Stimulated activated CD8-positive, alpha-beta memory T cell treated with anti-CD3 and anti-CD28 coated beads, Interleukin-4, amount 100 ng/mL, for 48 hours (primary cell): ENCODE measurements around the gene TXK.

ENCODE experiments used
- DNase-seq: peaks from one replicate; pipeline ENCODE4 v3.0.0-alpha.2; 2020

Gene TXK

DNA sequence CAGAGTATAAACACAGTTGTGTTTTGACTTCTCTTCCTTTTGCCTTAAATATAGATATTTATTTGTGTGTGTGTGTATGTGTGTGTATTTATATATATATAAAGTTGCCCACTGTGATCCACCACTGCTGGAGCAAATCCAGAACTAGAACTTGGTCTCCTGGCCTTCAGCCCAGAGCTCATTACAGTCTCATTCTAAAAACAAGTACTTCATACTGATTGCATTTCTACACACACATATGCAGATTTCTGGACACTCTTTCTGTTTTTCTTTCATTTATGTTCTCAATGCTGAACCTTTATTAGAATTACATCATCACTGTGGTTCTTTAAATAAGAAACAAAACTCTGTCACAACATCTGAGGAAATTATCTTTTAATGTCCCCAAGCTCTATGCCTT, 381 bp downstream of the TXK start:
- no peak for DNase-seq

DNA sequence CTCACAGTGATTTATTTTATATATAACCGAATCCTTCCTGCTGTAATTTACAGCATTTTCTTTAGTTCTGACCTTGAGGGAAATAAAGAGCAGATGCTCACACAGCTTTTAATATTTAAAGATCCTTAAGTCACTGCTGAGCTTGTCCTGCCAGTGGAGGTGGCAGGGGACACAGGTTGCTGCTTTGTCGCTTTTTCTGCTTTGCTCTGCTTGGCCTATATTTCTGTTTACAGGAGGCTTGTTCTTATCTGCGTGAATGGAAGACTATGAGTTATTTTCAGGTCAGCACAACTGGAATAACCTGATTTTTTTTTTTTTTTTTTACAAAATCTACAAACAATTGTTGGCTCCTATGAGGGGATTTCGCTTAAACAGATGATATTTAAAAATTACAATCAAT, 2.3 kb downstream of the TXK start:
- DNase-seq: no peak

DNA sequence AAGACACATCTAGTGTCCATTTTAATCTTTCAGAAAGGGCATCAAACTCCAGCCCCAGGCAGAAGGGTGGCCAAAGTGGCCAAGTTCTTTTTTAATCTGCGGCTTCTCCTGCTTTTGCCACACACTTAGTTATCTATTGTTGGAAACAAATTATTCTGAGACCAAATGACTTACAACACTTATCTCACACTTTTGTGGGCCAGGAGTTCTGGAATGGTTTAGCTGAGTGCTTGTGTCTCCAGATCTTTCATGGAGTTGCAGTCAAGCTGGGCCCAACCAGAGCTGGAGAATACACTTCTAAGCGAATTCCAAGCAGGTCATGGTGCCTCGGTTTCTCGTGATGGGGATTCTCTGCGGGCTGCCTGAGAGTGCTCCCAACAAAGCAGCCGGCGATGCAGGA, 4.0 kb downstream of the TXK start:
- DNase-seq: no peak

DNA sequence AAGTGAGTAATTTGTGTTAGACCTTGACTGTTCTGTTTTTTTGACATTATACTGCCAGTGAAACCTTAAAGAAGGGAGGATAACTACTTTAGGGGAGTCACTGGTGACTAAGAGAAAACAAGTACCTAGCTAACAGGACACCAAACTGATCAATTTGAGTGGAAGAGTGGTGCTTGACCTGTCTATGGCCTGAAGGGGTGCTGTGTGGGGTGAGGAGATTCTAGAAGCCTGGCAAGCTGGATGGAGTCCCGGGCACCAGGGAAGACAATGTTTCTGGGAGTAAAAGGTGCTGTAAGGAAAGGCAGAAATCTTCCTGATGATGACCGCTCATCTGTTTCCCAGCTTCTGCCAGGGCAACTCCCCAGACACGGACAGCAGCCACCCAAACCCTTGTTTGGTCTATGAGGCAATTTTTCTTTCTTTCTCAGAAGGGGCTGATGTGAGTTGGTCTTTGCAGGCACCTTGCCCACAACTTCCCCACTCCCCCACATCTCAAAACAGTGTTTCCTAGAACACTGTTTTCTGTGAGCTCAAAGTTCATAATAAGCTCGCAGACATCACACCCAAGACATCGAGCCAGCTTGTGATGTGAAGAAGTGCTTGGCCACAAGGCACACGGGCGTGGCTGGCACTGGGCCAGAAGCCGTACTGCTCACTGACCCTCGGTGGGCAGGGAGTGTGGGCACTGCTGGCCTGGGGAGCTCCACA, 4.6 kb downstream of the TXK start:
- DNase-seq: peak; percentile 63

DNA sequence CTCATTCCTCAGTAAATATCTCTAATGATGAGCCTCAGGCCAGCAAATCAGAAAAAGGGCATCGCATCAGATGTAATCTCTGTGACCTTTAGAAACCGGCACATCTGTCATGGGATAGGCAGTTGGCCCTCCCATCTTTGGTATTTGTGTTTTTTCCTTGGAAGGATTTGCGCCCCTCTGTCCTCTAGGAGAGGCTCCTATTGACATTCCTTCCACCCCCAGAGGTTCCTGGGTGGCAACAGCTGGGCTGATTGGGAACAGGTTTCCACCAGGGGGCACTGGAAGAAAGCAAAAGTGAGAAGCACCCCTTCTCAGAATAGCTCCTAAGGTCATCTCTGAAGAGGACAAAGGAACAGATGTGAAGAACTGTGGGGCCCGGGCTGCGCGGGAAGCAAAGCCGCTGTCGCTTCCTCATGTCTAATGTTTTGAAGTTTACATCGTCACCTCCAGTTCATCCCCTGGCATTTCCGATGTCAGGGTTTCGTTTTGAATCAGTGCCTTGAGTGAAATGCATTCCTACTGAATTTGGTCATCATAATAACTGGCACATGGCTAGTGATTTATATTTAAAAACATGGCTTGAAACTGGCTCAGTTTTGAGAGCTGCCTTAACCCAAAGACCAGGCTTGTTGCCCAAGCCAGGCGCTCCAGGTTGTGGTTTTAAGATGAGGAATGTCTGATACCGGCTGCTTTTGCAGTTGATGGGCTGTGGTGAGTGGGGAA, 6.2 kb downstream of the TXK start:
- peak; percentile 83 for DNase-seq

DNA sequence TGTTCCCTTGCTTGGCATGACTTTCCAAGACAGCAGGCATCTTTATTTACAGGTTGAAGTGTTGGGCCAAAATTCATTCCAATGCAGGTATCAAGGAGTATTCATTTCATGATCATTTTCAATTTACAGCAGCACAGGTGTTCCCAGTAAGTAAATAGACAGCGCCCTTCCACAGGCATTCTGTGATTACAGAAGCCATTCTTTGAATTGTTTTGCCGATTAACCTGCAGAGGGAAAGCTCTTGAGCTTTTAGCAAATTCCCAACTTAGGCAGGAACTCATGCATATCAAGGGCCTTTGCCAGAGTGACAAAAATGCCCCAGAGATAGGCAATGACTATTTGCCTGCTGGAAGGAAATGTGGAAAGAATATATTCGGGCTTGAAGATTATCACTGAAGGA, 6.8 kb downstream of the TXK start:
- DNase-seq: no peak

DNA sequence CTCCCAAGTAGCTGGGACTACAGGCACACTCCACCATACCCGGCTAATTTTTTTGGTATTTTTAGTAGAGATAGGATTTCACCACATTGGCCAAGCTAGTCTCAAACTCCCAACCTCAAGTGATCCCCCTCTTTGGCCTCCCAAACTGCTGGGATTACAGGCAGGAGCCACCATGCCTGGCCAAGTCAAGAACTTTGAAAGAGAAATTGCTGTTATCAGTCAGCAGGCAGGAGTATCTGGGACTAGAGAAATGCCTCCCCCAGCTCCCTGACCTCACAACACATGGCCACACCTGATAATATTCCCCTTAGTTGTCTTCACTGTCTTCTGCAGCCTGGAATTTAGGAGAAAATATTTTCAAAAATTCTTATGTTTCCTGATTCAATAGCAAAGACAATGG, 7.4 kb downstream of the TXK start:
- no peak for DNase-seq

DNA sequence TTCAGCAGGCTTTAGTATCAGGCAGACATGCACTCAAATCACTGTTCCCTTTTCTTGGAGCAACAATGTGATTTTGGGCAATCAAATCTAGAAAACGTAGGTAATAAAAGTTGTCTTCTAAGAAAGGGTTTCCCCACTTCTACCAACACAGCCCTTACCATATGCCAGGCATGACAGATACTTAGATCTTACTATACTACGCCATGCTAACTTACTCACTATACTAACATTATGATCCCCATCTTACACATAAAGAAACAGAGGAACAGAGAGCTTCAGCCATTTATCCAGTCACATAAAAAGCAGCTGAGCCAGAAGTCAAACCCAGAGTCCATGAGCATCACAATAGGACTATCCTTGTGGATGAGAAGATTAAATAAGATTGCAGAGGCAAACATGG, 9.2 kb downstream of the TXK start:
- DNase-seq: no peak

DNA sequence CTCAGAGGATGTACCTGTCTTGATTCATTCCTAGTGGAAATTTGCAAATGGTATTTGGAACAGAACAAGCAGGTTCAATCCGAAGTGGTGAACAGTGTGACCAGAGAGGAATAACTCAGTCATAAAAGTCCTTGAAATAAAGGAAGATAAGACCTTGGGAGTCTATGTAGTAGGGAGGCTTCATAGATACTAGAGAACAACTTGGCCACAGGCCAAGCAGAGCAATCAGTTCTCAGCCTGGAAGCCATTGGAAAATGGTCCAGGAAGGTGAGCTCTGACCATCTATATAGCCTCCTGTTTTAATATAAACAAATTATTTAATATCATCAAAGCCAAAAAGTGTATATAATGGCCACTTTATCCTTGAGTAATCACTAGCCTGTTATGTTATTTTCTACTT, 11.3 kb downstream of the TXK start:
- DNase-seq: no peak

DNA sequence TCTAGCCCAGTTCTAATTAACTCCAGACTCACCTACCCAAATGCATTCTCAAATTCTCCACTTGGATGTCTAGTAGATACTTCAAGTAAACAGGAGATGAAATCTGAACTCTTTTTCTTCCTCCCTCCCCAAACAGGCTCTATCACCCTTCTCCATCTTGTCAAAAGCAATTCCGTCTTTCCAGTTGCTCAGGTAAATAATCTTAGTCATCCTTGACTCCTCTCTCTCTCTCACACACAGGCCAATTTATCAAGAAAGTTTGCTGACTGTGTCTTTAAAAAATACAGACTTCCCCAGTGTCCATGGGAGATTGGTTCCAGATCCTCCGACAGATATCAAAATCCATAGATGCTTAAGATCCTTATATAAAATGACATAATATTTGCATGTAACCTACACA, 12.9 kb downstream of the TXK start:
- DNase-seq: no peak

DNA sequence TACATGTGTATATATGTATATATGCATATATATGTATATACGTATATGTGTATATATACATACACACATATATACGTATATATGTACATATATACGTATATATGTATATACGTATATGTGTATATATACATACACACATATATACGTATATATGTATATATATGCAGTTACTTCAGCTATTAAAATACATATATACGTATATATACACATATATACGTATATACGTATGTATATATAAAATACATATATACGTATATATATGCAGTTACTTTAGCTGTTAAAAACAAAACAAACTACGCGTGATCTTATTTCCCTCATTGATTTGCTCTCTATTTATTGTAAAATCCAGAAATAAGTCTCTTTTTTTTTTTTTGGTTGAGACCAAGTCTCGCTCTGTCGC, 13.9 kb downstream of the TXK start:
- no peak for DNase-seq

DNA sequence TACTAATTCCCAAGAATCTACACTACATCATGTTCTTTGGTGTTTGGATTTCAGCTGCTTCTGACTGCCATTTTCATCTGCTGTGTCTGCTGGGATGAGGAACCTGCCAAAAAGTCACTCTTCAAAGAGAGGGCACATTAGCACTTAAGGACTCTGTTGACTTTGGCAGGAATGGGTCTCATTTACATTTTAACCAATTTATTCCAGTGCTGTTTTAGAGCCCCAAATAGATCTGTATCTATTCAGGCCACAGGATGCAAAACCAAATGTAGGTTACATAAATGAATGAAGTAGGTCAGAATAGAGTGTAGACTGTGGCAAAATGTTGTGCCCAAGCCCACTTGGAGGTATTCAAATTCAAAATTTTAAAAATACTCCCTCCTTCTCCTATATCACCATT, 14.4 kb downstream of the TXK start:
- DNase-seq: no peak

DNA sequence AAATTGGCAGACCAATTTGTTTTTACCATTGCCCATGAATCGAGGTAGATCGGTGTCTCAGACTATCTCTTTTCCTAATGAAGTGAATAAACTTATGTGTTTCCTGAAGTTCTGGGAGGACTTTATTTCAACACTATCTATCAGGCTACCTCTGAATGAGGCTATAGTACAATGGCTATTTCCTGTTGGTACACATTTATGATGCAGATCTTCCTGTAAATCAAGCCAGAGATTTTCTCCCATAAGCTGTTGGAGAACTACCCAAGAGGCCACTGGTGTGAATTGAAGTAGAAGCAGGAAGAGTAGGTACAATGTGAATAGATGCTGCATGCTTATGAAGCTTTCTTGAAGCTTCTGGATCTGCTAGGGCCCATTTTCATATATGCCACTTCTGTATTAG, 16.0 kb downstream of the TXK start:
- no peak for DNase-seq

DNA sequence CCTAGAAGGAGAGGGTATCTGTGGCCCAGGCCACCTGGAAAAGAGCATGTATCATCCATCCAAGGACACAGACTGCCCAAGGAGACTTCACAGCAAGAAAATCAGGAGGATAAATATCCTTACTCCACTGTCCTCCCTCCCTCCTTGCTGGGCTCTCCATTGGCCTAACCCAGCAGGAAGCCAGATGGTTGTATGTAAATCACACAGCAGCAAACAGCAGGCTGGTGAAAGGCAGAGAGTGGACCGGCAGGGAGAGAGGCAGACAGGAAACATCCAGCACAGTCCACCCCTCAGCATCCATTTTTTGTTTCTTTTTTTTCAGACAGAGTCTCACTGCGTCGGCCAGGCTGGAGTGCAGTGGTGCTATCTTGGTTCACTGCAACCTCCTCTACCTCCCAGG, 17.5 kb downstream of the TXK start:
- no peak for DNase-seq

DNA sequence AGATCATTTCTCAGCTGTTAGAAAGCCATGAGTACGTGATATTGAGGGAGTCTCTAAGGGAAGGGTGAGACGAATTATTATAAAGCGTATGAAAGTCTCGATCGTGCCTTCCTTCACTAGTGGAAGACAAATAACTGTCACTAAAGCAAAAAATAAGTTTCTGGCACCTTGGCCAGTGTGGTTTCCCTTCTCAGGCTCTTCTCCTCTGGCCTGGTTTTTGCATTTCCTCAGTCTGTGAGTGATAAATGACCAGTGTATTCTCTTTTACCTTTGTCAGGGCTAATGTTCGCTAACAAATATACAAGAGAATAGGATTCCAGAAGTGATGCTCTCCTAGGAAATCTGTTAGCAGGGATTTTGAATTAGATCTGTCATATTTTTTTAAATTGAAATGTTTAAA, 19.6 kb downstream of the TXK start:
- DNase-seq: no peak

DNA sequence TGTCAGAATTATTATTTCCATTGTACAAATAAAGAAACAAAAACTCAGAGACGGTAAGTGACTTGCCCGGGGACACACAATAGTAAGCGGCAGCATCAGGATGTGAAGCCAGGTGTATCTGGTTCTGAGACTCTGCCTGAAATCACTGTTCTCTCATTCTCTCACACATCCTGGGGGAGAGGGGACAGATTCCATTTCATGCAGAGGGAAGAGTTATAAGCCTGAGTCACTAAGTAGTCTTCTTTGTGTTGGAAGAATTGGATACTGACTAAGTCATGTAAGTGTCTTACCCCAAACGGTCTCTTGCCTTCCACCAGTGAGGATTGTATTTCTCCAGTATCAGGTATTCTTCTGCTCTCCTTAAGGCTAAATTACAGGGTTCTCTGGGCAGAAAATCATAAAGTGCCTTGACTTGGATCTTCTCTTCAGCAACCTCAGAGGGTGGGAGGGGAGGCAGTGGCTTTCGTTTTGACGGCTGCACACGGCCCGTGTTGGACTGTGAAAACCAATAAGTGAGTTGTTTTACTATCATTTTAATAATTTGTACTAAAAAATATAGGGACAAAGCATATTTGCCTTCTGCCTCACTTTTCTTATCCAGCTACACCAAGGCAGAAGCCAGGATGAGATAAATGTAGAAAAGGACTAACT, 21.9 kb downstream of the TXK start:
- DNase-seq: no peak

DNA sequence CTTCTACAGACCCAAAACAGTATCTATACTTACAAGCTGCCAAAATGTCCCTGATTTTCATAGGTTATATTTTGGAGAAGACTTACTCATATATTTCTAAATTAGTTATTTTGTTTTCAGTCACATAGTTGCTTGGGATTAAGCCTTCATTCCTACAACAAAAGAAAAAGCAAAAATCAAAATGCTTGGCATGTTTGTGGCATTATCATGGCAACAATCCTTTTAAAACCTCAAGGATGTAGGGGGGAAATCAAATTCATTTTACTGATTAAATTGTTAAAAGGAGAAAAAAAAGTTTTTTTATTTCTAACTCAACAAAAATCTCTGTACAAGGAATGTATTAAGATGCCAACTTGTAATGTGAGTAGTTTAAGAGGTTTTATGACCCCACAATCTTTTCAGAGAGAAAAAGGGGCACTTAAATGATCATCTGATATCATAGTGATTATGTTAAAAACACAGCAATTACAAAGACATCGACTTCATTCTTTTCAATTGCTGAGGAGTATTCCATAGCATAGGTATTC, 23.5 kb downstream of the TXK start:
- no peak for DNase-seq

DNA sequence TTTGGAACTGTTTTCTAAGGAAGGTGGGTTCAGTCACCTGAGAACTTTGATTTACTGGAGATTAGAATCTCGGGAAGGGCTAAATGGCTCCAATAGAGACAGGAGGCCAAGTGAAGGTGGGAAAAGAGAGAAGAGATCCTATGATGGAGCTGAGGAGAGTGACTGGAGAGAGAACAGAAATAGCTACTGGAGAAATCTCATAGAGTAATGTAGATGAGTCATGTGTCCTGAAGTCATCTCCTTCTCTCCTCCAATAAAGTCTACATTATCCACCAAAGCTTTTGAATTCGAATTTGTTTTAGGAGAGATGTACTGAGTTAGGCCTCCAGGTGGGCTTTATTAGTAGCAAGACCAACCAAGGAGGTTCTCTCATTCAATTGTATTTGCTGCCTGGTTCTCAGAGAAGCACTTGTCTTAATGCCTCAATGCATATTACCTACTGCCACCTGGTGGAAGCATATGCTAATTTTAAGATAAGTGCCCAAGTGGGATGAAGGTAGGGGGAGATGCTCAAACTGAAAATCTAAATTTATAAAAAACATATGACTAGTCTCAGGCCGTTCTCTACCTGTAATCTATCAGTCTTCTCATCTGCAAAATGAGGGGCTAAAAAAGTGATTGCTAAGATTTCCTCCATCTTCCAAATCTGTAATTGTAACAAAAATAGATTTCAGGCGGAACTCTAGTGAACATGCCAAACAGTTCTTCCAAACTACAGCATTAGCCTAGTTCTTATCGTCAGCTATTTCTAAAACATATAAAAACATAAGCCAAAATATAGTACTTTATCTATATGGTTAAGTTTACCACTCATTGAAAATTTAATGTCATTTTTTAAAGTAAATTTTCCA, 24.4 kb downstream of the TXK start:
- DNase-seq: no peak

DNA sequence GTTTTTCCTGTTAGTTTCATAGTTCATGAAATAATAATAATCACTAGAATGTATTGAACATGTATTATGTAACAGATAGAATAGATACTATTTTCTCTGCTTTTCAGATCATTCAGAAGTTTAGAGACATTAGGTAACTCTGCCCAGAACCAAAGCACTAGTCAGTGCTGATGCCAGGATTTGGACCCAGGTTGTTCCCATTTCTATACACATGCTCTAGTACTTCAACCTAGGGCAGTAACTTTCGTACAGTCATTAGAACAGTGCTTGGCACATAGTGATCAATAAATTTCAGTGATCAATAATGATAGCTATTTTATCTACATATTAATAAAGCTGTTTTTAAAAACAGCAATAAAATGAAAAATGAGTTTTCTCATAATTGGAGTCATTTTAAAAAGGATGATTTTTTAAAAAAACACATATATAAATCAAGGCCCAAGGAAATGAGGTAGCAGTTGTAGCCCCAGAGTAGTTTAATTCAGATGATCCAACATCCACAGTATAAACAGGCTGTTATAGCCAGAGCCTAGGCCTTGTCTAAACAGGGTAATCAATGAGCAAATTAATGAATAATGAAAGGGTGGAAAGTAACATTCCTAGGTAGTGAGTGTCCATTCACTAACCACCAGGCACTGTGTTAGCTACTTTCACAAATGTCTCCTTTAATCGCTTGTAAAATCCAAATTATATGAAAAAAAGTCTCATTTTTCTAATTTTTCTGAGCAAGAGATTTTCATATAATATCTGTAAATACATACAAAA, 25.6 kb downstream of the TXK start:
- DNase-seq: no peak

DNA sequence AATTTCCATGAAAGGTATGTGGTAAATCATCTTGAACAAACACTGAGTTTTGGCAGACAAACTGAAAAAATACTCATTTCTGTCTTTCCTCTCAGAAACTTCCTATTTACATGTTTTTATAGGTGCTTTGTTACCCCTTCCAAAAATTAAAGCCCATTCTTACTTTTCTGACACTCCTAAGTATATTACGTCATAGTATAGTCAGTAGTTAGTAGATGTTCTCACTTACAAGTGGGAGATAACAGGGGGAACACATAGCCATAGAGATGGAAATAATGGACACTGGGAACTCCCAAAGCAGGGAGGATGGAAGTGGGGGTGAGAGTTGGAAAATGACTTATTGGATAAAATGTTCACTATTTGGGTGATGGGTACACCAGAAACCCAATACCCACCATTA, 28.8 kb downstream of the TXK start:
- DNase-seq: no peak

DNA sequence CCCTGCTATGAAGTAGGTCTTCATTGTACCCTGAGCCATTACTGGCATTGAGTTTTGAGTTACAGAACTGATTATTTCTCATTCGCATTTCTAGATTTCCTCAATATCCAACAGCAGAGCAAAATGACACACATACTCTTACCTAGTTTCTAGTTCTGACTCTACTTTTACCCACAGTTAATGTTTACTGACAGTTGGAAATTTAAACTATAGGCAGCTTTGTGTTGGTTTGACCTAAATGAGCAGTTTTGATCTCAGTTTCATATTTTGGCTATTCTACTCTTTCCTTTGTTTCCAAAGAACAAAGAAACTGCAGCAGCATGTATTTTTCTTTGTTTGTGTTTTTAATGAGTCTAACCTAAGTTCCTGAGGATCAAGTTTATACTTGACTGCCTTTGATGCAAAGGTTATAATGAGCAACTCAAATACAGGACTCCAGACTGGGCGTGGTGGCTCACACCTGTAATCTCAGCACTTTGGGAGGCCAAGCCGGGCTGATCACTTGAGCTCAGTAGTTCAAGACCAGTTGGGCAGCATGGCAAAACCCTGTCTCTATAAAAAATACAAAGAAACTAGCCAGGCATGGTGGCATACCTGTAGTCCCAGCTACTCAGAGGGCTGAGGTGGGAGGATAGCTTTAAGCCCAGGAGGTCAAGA, 30.4 kb downstream of the TXK start:
- DNase-seq: no peak

DNA sequence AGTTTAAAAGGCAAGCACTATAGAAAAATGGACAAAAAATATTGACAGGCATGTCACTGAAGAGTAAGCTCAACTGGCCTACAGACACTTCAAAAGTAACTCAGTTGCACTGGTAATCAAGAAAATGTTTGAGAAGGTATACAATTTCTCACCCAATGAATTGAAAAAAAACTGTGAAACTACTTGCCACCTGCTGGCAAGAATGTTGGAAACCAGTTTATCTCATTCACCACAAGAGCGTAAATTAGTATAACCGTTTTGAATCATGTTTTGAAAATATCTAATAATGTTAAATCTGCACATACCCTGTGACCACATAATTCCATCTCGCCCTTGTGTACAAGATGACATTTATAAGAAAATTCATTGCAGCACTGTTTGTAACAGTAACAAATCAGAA, 31.7 kb downstream of the TXK start:
- no peak for DNase-seq
